NB4 (cell line): ENCODE results near the gene TBC1D30.

Source experiments
- DNase-seq: peaks from one replicate; pipeline ENCODE4 v3.0.0; 2010; ENCODE audit warnings: low read depth
- H3K4me3 ChIP-seq: one replicate; pipeline ENCODE4 v1.5.1; 2011; ENCODE audit warnings: mild to moderate bottlenecking, low read depth, low read length, moderate library complexity
- CTCF ChIP-seq: IDR thresholded peaks from one replicate; pipeline ENCODE4 v1.5.1; 2012; ENCODE audit warnings: low read depth, low read length
- MAX ChIP-seq: IDR thresholded peaks from 2 replicates; pipeline ENCODE4 v1.6.1; 2011; ENCODE audit warnings: low read depth, low read length
- MYC ChIP-seq: IDR thresholded peaks from 2 replicates; pipeline ENCODE4 v1.6.1; 2011; ENCODE audit warnings: low read depth, low read length
- POLR2A ChIP-seq: IDR thresholded peaks from 2 replicates; pipeline ENCODE4 v1.6.1; 2011; ENCODE audit warnings: mild to moderate bottlenecking; ENCODE audit not compliant: insufficient read length; ENCODE audit errors: extremely low read depth

TBC1D30 gene

GRCh38 chr12:64781280-64782190 lies 42.9 kb upstream of the TBC1D30 start:
- DNase-seq = no peak

GRCh38 chr12:64782191-64782876 lies 42.1 kb upstream of the TBC1D30 start:
- no peak overlapping the region for H3K4me3 ChIP-seq
- TF ChIP-seq CTCF = no peak
- TF ChIP-seq MYC = no peak
- no peak for TF ChIP-seq POLR2A
- TF ChIP-seq MAX = no peak
- DNase-seq = peak; percentile 54

More at GRCh38 chr12:64781280-64782190, 42.9 kb upstream of the TBC1D30 start:
- no peak overlapping the region for H3K4me3 ChIP-seq
- TF ChIP-seq POLR2A (no peak), MYC (no peak), MAX (no peak), CTCF (peak; percentile 4)

GRCh38 chr12:64785838-64786237 lies 38.6 kb upstream of the TBC1D30 start:
- no peak overlapping the region for H3K4me3 ChIP-seq
- TF ChIP-seq POLR2A (no peak), CTCF (no peak), MAX (no peak), MYC (no peak)
- no peak for DNase-seq

GRCh38 chr12:64790166-64790565 lies 34.3 kb upstream of the TBC1D30 start:
- TF ChIP-seq MYC = no peak
- no peak for DNase-seq
- no peak overlapping the region for H3K4me3 ChIP-seq

GRCh38 chr12:64791036-64791435 lies 33.4 kb upstream of the TBC1D30 start:
- no peak overlapping the region for H3K4me3 ChIP-seq
- DNase-seq = no peak
- no peak for TF ChIP-seq CTCF

GRCh38 chr12:64792128-64792527 lies 32.3 kb upstream of the TBC1D30 start:
- H3K4me3 ChIP-seq = no peak overlapping the region
- TF ChIP-seq MAX (no peak), POLR2A (no peak), CTCF (no peak), MYC (no peak)
- no peak for DNase-seq
